NCI-H1436 treated with DMSO at 0.1 percent for 48 hours (cell line): ENCODE data around the gene PDCD2L.
"Not testable (repeated sequence)": the region's sequence is repeated elsewhere in the genome, so short reads cannot be mapped to it uniquely, and the experiment has no call there.

Experiments
- DNase-seq: peaks from one replicate; lab custom pipeline; 2025; lab: John Stamatoyannopoulos, UW

PDCD2L gene

GRCh38 chr19:34375598-34375997 lies 28.6 kb upstream of the PDCD2L start:
- no peak for DNase-seq

DNA sequence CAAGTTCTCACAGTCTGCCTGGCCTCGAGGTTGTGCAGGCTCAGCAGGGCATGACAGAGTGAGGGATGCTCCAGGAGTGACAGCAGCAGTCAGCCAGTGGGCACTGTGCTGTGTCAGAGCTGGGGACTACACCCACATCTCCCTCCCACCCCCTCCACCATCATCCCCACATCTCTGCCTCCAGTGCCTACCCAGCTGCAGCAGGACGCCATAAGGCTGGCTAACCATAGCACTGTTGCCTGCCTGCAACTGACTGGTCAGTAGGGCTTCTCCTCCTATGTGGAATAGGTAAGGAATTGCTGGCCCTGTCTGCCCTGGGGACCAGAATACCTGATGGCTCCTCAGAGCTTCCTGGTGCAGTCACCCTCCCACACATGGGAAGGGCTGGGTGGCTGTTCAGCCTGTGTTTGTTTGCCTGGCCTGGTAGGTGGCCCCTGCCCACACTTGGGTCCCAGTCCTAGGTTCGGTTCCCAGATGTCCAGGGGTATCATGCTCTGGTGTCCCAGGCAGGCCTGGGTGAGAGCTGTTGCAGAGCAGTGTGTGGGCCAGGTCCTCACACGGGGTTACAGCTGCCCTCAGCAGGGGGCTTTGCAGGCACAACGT lies 23.5 kb upstream of the PDCD2L start:
- no peak for DNase-seq

GRCh38 chr19:34381399-34382251 lies 22.6 kb upstream of the PDCD2L start:
- no peak for DNase-seq

DNA sequence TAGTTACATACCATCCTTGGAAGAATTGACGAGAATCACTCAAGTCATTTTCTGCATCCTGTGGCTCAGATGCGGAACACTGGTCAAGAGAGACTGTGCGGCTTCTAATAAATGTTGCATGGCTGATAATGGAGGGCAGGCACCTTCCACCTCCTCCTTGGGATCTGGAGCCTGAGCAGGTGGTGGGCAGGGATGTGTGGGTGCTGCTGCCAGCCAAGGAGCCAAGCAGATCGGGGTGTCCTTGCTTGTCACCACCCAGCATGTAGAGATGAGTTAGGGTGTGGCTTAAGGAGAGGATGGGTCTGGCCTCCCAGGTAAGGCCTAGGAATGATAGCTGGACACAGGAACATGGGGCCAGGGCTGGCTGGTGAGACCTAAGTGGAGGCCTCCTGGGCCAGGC lies 21.7 kb upstream of the PDCD2L start:
- no peak for DNase-seq

- DNase-seq, result no peak
Observed at GRCh38 chr19:34383599-34383998, 20.6 kb upstream of the PDCD2L start.

DNA sequence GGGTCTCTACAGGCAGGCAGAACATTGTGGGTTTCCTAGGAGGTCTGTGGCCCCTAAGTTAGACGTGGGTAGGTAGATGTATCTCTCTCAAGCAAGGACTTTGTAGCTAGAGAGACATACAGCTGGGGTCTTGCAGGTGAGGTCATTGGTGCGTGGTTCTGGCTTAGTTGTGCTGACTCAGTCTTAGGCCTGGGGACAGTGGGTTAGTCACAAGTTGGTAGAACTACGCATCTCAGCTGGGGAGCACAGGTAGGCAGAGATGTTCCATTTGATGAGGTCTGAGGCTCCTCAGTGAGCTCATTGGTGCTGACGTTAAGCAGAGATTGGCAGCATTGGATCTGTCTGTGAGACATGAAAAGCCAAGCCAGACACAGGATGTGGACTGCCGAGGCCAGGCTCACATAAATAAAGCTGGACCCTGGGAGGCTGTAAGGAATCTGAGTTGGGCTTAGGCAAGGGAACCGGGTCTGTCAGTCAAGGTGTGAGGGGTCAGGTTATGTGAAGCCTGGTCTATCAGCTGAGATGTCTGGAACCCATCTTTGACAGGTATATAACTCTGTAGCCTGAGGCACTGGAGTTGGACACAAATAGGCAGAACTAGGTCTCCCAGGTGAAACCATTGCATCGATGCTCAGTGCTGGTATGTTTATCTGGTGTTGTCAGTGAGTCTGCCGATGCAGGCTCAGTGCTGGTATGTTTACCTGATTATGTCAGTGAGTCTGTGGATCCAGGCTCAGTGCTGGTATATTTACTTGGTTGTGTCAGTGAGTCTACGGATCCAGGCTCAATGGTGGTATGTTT lies 17.4 kb upstream of the PDCD2L start:
- DNase-seq, result no peak

DNA sequence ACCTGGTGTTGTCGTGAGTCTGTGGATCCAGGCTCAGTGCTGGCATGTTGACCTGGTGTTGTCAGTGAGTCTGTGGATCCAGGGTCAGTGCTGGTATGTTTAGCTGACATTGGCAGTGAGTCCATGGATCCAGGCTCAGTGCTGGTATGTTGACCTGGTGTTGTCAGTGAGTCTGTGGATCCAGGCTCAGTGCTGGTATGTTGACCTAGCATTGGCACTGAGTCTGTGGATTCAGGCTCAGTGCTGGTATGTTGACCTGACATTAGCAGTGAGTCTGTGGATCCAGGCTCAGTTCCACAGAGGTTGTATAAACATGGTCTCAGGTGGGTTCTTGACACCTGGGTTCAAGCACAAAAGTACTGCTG lies 16.8 kb upstream of the PDCD2L start:
- DNase-seq, result no peak

DNA sequence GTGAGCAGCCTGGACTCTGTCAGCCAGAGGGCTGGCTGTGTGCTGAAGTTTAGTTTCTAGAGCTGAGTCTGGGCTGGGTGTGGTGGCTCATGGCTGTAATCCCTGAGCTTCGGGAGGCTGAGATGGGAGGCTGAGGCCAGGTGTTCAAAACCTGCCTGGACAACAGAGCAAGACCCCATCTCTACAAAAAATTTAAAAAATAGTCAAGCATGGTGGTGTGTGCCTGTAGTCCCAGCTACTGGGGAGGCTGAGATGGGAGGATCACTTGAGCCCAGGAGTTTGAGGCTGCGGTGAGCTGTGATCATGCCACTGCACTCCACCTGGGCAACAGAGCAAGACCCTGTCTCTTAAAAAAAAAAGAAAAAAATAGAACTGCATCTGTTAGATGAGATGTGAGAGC lies 15.5 kb upstream of the PDCD2L start:
- not testable (repeated sequence) for DNase-seq

GRCh38 chr19:34391813-34392212 lies 12.4 kb upstream of the PDCD2L start:
- no peak for DNase-seq

- no peak for DNase-seq
Observed at GRCh38 chr19:34393031-34393430, 11.2 kb upstream of the PDCD2L start.

DNA sequence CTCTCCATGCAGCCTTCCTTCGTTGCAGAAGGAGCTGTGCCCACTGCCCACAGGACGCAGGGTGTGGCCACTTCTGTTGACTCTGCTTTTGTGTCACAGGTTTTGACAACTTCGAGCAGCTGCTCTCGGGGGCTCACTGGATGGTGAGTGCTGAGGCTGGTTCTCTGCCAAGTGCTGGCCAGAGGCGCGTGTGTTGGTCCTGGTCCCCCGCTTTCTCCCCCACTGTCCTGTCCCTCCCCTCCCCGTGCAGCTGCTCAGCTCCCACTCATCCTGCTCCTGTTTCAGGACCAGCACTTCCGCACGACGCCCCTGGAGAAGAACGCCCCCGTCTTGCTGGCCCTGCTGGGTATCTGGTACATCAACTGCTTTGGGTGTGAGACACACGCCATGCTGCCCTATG lies 10.6 kb upstream of the PDCD2L start:
- DNase-seq, result no peak

DNA sequence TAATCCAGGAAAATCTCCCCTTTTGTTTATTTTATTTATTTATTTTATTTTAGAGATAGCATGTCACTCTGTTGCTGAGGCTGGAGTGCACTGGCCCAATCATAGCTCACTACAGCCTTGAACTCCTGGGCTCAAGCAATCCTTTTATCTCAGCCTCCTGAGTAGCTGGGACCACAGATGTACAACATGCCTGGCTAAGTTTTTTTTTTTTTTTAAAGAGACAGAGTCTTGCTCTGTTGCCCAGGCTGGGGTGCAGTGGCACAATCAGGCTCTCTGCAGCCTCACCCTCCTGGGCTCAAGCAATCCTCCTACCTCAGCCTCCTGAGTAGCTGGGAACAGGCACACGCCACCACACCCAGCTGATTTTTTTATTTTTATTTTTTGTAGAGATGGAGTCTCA lies 6.3 kb upstream of the PDCD2L start:
- no peak for DNase-seq

GRCh38 chr19:34399886-34400285 lies 4.3 kb upstream of the PDCD2L start:
- DNase-seq, result no peak

DNA sequence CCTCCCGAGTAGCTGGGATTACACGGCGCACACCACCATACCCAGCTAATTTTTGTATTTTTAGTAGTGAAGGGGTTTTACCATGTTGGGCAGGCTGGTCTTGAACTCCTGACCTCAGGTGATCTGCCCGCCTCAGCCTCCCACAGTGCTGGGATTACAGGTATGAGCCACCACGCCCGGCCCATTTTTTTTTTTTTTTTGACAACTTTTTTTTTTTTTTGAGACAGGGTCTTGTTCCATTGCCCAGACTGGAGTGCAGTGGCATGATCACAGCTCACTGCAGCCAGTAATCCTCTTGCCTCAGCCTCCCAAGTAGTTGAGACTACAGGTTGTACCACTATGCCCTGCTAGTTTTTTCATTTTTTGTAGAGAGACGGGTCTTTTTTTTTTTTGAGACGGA lies 3.4 kb upstream of the PDCD2L start:
- DNase-seq, result not testable (repeated sequence)

- no peak for DNase-seq
Observed at GRCh38 chr19:34402074-34402600, 2.1 kb upstream of the PDCD2L start.

DNA sequence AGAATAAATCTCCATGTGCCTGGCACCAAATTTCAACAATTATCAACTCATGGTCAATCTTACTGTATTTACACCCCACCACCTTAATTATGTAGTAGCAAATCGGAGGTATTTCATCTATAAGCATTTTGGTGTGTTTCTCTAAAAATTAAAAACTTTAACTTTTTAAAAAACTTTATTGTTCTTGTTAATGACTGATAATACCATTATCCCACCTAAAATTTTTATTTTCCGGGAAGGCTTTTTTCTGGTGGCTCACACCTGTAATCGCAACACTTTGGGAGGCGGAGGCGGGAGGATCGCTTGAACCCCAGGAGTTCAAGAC lies 453 bp upstream of the PDCD2L start:
- no peak for DNase-seq

DNA sequence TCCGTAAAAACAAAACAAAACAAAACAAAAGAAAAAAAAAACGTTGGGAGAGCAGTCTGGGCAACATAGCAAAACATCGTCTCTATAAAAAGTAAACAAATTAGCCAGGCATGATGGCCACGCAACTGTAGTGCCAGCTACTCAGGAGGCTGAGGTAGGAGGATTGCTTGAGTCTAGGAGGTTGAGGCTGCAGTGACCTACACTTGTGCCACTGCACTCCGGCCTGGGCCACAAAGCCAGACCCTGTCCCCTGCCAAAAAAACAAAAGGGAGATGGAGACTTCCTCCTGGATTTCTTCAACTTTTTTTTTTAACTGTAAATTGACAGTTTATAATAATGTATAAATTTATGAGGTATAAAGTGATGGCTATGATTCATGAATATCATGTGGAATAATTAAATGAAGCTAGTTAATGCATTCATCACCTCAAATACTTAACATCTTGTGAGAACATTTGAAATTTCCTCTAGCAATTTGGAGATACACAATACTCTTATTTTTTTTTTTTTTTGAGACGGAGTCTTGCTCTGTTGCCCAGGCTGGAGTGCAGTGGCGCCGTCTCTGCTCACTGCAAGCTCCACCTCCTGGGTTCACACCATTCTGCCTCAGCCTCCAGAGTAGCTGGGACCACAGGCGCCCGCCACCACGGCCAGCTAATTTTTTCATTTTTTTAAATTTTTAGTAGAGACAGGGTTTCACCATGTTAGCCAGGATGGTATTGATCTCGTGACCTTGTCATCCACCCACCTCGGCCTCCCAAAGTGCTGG lies 1.9 kb downstream of the PDCD2L start:
- DNase-seq, result no peak

GRCh38 chr19:34408411-34408810 lies 4.2 kb downstream of the PDCD2L start:
- DNase-seq, result no peak

GRCh38 chr19:34409189-34410164 lies 5.3 kb downstream of the PDCD2L start:
- no peak for DNase-seq

- DNase-seq, result no peak
Observed at GRCh38 chr19:34411216-34411615, 7.0 kb downstream of the PDCD2L start.

DNA sequence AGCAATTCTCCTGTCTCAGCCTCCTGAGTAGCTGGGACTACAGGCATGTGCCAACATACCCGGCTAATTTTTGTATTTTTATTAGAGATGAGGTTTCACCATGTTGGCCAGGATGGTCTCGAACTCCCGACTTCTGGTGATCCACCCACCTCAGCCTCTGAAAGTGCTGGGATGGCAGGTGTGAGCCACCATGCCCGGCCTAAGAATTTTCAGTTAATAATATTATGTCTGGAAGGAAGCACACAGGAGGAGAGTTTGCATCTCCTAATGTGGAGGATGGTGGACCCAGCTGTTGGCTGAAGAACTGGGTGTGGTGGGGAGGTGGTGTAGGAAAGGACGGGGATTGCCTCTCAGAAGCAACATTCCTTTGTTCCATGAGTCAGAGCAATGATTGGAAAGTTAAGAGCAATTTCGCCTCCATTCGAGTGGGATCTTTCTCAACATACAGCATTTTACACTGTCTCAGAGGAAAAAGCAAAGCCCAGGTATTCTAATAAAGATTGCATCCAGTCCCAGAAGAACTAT lies 11.9 kb downstream of the PDCD2L start:
- DNase-seq, result no peak
